Endodermal cell (in vitro differentiated cells): Measurements from ENCODE around the gene CCDC170. TPM values are rescaled to one million over a fixed set of nuclear protein-coding genes. Genes with fewer than 3 reads are reported as not detected.

Experiments
- DNase-seq: peaks from one replicate; pipeline ENCODE4 v3.0.0-alpha.2; 2017
- H3K27ac ChIP-seq: 2 replicates; pipeline ENCODE4 v1.5.1; 2013; ENCODE audit warnings: mild to moderate bottlenecking, low read depth, low read length, moderate library complexity
- H3K27me3 ChIP-seq: 2 replicates; pipeline ENCODE4 v1.6.1; 2013; ENCODE audit warnings: mild to moderate bottlenecking, low read length, moderate library complexity; ENCODE audit not compliant: insufficient read depth, control insufficient read depth, poor library complexity, severe bottlenecking
- H3K36me3 ChIP-seq: 2 replicates; pipeline ENCODE4 v1.7.0; 2013; ENCODE audit warnings: mild to moderate bottlenecking, low read length, moderate library complexity; ENCODE audit not compliant: control insufficient read depth, insufficient read depth
- H3K4me1 ChIP-seq: one replicate; pipeline ENCODE4 v1.7.0; 2013; ENCODE audit warnings: low read length; ENCODE audit not compliant: control insufficient read depth, insufficient read depth
- H3K4me3 ChIP-seq: 2 replicates; pipeline ENCODE4 v1.5.1; 2013; ENCODE audit warnings: mild to moderate bottlenecking, low read length, moderate library complexity
- H3K9ac ChIP-seq: 2 replicates; pipeline ENCODE4 v1.6.1; 2013; ENCODE audit warnings: mild to moderate bottlenecking, low read length, moderate library complexity; ENCODE audit not compliant: poor library complexity, severe bottlenecking; ENCODE audit errors: extremely low read depth
- H3K9me3 ChIP-seq: 2 replicates; pipeline ENCODE4 v1.6.1; 2013; ENCODE audit warnings: mild to moderate bottlenecking, low read length, moderate library complexity; ENCODE audit not compliant: control insufficient read depth
- H3K27ac Mint-ChIP-seq: 2 replicates; pipeline ENCODE4 v1.8.0; 2020; ENCODE audit warnings: mixed read lengths
- H3K27me3 Mint-ChIP-seq: 2 replicates; pipeline ENCODE4 v1.8.0; 2021; ENCODE audit warnings: mild to moderate bottlenecking, mixed read lengths; ENCODE audit not compliant: insufficient read depth
- H3K36me3 Mint-ChIP-seq: 2 replicates; pipeline ENCODE4 v1.8.0; 2020; ENCODE audit warnings: low read depth, mixed read lengths
- H3K4me1 Mint-ChIP-seq: 2 replicates; pipeline ENCODE4 v1.8.0; 2020; ENCODE audit warnings: mixed read lengths
- H3K4me3 Mint-ChIP-seq: 2 replicates; pipeline ENCODE4 v1.8.0; 2020; ENCODE audit warnings: mild to moderate bottlenecking, moderate library complexity, mixed read lengths
- H3K9me3 Mint-ChIP-seq: 2 replicates; pipeline ENCODE4 v1.8.0; 2020; ENCODE audit warnings: mild to moderate bottlenecking, mixed read lengths
- WGBS, 2 experiments: methylation state at CpG; one replicate each; pipeline versions ENCODE4 v1.1.5 to v1.1.7; 2013; ENCODE audit warnings: missing lambda C conversion rate in 2 of 2, mixed read lengths in 1 of 2; ENCODE audit not compliant: insufficient coverage in 1 of 2, insufficient read length in 1 of 2; 5-methylcytosine and 5-hydroxymethylcytosine counted together
- total RNA-seq, 2 donors: library from RNA; stranded (reverse); fragmentation: NEBNext Ultra II Directional in 1 of 2; extraction: Animal tissue kit (Norgen Biotek cat#: 25700) in 1 of 2; gene quantifications; 2 replicates in 1 of 2; 3 replicates in 1 of 2; pipeline ENCODE4 v1.2.1, GENCODE V29; 2021
- TF ChIP-seq, protein P1 (sequence below): fragments of 200-600 bp; sonication (generic); conservative IDR thresholded peaks from 2 replicates; pipeline ENCODE4 v1.5.0; 2021; ENCODE audit warnings: antibody characterized with exemption, mild to moderate bottlenecking

Gene CCDC170
- total RNA-seq, 2 donors from 2014 or later, result 2.2 to 4.1 TPM

DNA sequence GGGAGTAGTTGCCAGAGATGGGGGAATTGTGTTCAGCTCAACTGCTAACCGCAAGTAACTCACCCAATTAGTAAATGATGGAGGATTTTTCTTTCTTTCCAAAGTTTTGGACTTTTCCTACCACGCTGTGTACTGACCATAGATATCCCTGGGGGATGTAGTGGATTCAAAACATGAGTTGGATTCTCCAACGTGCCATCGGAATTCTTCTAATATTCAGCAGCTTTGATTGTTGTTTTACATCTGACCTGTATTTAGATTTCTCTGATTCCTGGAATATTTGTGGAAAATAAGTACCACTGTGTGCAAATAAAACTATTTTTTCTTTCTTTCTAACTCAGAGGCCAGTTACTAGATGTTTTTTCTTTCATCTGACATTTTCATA lies 1.1 kb downstream of the CCDC170 start:
- peak overlapping the region; percentile 71 for H3K4me3 Mint-ChIP-seq
- no peak for DNase-seq
- TF ChIP-seq, protein P1, sequence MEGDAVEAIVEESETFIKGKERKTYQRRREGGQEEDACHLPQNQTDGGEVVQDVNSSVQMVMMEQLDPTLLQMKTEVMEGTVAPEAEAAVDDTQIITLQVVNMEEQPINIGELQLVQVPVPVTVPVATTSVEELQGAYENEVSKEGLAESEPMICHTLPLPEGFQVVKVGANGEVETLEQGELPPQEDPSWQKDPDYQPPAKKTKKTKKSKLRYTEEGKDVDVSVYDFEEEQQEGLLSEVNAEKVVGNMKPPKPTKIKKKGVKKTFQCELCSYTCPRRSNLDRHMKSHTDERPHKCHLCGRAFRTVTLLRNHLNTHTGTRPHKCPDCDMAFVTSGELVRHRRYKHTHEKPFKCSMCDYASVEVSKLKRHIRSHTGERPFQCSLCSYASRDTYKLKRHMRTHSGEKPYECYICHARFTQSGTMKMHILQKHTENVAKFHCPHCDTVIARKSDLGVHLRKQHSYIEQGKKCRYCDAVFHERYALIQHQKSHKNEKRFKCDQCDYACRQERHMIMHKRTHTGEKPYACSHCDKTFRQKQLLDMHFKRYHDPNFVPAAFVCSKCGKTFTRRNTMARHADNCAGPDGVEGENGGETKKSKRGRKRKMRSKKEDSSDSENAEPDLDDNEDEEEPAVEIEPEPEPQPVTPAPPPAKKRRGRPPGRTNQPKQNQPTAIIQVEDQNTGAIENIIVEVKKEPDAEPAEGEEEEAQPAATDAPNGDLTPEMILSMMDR, result no peak
- Histone ChIP-seq H3K4me3 (peak overlapping the region; percentile 85), H3K9me3 (no peaks in the 10 kb centered on the region), H3K27me3 (peaks cover 17% of the 10 kb centered on the region), H3K27ac (no peak overlapping the region), H3K36me3 (no peaks in the 10 kb centered on the region), H3K9ac (no peak overlapping the region), H3K4me1 (peaks cover 3% of the 10 kb centered on the region)
- H3K27me3 Mint-ChIP-seq, result peaks cover 44% of the 10 kb centered on the region
- WGBS, 2 experiments, result 73 to 82% methylated on average over 4 of the region's 4 CpGs
- no peaks in the 10 kb centered on the region for H3K9me3 Mint-ChIP-seq
- peaks cover 6% of the 10 kb centered on the region for H3K4me1 Mint-ChIP-seq
- no peak overlapping the region for H3K27ac Mint-ChIP-seq
- no peaks in the 10 kb centered on the region for H3K36me3 Mint-ChIP-seq

DNA sequence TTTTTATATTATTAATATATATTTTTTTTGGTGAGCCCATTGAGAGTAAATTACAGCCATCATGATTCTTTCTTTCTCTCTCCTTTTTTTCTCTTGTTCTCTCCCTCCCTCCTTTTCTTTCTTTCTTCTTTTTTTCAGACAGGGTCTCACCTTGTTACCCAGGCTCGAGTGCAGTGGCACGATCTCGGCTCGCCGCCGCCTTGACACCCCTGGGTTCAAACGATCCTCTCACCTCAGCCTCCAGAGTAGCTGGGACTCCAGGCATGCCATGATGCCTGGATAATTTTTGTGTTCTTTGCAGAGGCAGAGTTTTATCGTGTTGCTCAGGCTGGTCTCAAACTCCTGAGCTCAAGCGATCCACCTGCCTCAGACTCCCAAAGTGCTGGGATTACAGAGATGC lies 1.6 kb downstream of the CCDC170 start:
- no peak overlapping the region for H3K4me3 ChIP-seq
- no peaks in the 10 kb centered on the region for H3K9me3 ChIP-seq
- no peak for DNase-seq
- peaks cover 3% of the 10 kb centered on the region for H3K4me1 ChIP-seq
- WGBS, 2 experiments, result 90 to 91% methylated on average over 7 to 9 of the region's 9 CpGs
- no peaks in the 10 kb centered on the region for H3K9me3 Mint-ChIP-seq
- no peak overlapping the region for H3K27ac Mint-ChIP-seq
- peaks cover 6% of the 10 kb centered on the region for H3K4me1 Mint-ChIP-seq
- peaks cover 44% of the 10 kb centered on the region for H3K27me3 Mint-ChIP-seq
- no peaks in the 10 kb centered on the region for H3K36me3 ChIP-seq
- H3K27me3 ChIP-seq, result peaks cover 17% of the 10 kb centered on the region
- no peaks in the 10 kb centered on the region for H3K36me3 Mint-ChIP-seq
- TF ChIP-seq, protein P1, result no peak
- H3K4me3 Mint-ChIP-seq, result peak overlapping the region; percentile 71
- no peak overlapping the region for H3K27ac ChIP-seq
- no peak overlapping the region for H3K9ac ChIP-seq

DNA sequence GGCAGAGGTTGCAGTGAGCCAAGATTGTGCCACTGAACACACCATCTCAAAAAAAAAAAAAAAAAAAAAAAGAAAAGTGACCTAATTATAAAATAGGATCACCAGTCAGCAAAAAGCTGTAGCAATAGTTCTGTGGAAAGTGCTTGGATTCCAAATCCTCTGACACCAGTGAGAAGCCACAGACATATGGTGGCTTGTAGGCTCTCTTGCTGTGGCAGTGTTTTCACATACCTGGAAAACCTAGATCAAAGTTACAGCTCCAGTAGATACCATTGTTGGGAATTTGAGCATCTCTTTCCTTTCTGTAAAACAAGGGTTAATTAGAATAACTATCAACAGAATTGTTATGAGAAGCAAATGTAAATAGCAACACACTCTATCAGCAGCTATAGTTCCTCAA lies 4.1 kb downstream of the CCDC170 start:
- TF ChIP-seq, protein P1, result no peak
- Mint-ChIP-seq H3K27ac (no peak overlapping the region), H3K9me3 (no peaks in the 10 kb centered on the region), H3K4me3 (no peak overlapping the region), H3K27me3 (peaks cover 32% of the 10 kb centered on the region), H3K4me1 (peaks cover 11% of the 10 kb centered on the region), H3K36me3 (no peaks in the 10 kb centered on the region)
- H3K27me3 ChIP-seq, result peaks cover 16% of the 10 kb centered on the region
- H3K36me3 ChIP-seq, result no peaks in the 10 kb centered on the region
- H3K4me3 ChIP-seq, result no peak overlapping the region
- H3K4me1 ChIP-seq, result peaks cover 5% of the 10 kb centered on the region
- no peak overlapping the region for H3K27ac ChIP-seq
- no peak overlapping the region for H3K9ac ChIP-seq
- no peaks in the 10 kb centered on the region for H3K9me3 ChIP-seq
- no peak for DNase-seq
